Gastrocnemius medialis (tissue), 4 donors: ENCODE results near the gene GFER. TPM values are rescaled to one million over a fixed set of nuclear protein-coding genes. Genes with fewer than 3 reads are reported as not detected.
"Not testable (repeated sequence)": the region's sequence is repeated elsewhere in the genome, so short reads cannot be mapped to it uniquely, and the experiment has no call there.

Source experiments
- ATAC-seq, 2 donors: fragments of 150-250 bp; one replicate each; pipeline ENCODE4 v1.9.1; 2016
- DNase-seq, 2 donors: peaks; one replicate each; pipeline ENCODE4 v3.0.0-alpha.2; 2019
- H3K27ac ChIP-seq, 4 donors: fragments of 200-600 bp; sonication (generic); 1 replicate in 1 of 4; 2 replicates in 3 of 4; pipeline ENCODE4 v1.5.1; 2016 to 2018; ENCODE audit warnings: mild to moderate bottlenecking in 2 of 4, moderate library complexity in 1 of 4
- H3K27me3 ChIP-seq, 3 donors: fragments of 200-600 bp; sonication (generic) in 2 of 3; 1 replicate in 1 of 3; 2 replicates in 2 of 3; pipeline versions ENCODE4 v1.5.1 to v1.6.0; 2016 to 2019; ENCODE audit warnings: mild to moderate bottlenecking in 1 of 3, moderate library complexity in 1 of 3
- H3K36me3 ChIP-seq, 2 donors: fragments of 200-600 bp; sonication (generic) in 1 of 2; one replicate each; pipeline ENCODE4 v1.5.1; 2017 to 2018
- H3K4me1 ChIP-seq, 2 donors: fragments of 200-600 bp; sonication (generic) in 1 of 2; one replicate each; pipeline ENCODE4 v1.5.1; 2016 to 2017; ENCODE audit warnings: mild to moderate bottlenecking in 2 of 2
- H3K4me3 ChIP-seq, 4 donors: fragments of 200-600 bp; sonication (generic) in 3 of 4; 1 replicate in 1 of 4; 2 replicates in 3 of 4; pipeline ENCODE4 v1.5.1; 2016 to 2019; ENCODE audit warnings: mild to moderate bottlenecking in 2 of 4
- H3K9me3 ChIP-seq, 3 donors: fragments of 200-600 bp; sonication (generic) in 2 of 3; 1 replicate in 1 of 3; 2 replicates in 2 of 3; pipeline ENCODE4 v1.5.1; 2016 to 2019
- POLR2A ChIP-seq, 2 donors: fragments of 450-650 bp; IDR thresholded peaks; one replicate each; pipeline ENCODE4 v1.6.1; 2017; ENCODE audit warnings: antibody characterized with exemption in 2 of 2, mild to moderate bottlenecking in 2 of 2, moderate library complexity in 2 of 2
- in situ Hi-C, 4 donors: fragments of 200-750 bp; cut with MboI; loops; one replicate each; pipeline versions ENCODE4 v1.15.0 to v1.8.0; 2017; ENCODE audit warnings: low sequenced_read_pairs in 4 of 4
- intact Hi-C: fragments of 100-400 bp; cut with DNase I; formaldehyde crosslinking; loops from one replicate; pipeline ENCODE4 v1.15.1; 2023; ENCODE audit warnings: low total_unique reads
- total RNA-seq, 4 donors: library from RNA; depleted of rRNA; stranded (reverse); fragments of >200 nt; gene quantifications; one replicate each; pipeline versions ENCODE4 v1.1.0 to v1.2.3, GENCODE V29; 2016
- TF ChIP-seq, protein P1 (sequence below), 5 experiments: fragments of 450-650 bp in 3 of 5; fragments of 200-600 bp in 2 of 5; sonication (generic) in 2 of 5; IDR thresholded peaks in 4 of 5; conservative IDR thresholded peaks in 1 of 5; 1 replicate in 4 of 5; 2 replicates in 1 of 5; pipeline ENCODE4 v1.5.1; 2016 to 2019; ENCODE audit warnings: antibody characterized with exemption in 5 of 5, mild to moderate bottlenecking in 3 of 5, moderate library complexity in 3 of 5

The GFER gene
- total RNA-seq: 10 to 100 TPM; 16.3 to 27.0 (median 20.1) TPM

DNA sequence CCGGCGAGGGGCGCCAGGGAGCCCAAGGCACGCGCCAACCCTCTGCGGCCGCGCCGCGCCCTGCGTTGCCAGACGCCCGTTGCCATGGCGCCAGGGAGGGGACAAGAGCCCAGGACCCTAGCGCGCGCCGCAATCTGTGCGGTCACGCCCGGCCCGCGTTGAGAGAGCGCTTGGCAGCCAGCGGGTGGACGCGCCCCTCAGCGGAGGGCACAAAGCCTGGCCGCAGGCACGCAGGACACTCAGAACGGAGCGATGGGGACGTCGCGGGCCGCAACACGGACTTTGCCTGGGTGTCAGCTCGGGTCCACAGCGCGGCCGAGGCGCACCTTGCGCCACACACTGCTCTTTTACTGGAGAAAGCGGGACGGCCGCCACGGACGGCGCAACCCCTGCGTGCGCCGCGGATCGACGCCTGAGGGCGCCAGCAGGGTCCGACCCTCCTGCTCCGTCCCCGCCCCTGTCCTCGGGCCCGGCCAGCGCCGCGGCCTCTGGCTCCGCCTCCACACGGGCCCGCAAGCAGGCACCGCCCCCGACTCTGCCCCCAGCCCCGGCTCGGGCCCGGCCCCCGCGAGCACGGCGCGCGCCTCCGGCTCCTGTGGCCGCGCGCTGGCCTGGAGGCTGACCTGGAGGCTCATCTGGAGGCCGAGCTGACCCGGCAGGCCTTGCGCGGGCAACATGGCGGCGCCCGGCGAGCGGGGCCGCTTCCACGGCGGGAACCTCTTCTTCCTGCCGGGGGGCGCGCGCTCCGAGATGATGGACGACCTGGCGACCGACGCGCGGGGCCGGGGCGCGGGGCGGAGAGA lies at the start of gene GFER:
Gene GFER, plus strand, starts transcription at position 650 of the 803 bp plus-strand sequence. Its CDS starts 26 bp downstream, at position 676.
- TF ChIP-seq, protein P1, sequence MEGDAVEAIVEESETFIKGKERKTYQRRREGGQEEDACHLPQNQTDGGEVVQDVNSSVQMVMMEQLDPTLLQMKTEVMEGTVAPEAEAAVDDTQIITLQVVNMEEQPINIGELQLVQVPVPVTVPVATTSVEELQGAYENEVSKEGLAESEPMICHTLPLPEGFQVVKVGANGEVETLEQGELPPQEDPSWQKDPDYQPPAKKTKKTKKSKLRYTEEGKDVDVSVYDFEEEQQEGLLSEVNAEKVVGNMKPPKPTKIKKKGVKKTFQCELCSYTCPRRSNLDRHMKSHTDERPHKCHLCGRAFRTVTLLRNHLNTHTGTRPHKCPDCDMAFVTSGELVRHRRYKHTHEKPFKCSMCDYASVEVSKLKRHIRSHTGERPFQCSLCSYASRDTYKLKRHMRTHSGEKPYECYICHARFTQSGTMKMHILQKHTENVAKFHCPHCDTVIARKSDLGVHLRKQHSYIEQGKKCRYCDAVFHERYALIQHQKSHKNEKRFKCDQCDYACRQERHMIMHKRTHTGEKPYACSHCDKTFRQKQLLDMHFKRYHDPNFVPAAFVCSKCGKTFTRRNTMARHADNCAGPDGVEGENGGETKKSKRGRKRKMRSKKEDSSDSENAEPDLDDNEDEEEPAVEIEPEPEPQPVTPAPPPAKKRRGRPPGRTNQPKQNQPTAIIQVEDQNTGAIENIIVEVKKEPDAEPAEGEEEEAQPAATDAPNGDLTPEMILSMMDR (IDR thresholded peaks at IDR 0.05 in 4 of 5, conservative IDR thresholded peaks at IDR 0.05 in 1 of 5): peak in 4 of 5 experiments; percentile 20 to 45 (median 35)
- peak; percentile 29 to 54 for TF ChIP-seq POLR2A (IDR thresholded peaks at IDR 0.05)
- H3K36me3 ChIP-seq: peaks cover 0 to 21% of the 10 kb centered on the region in 2 donors
- in situ Hi-C loops (no loop called here), intact Hi-C loops (loop anchor here (10.0 kb wide), 1 partner anchor 369 kb away; the partner anchor contains the start of genes CRAMP1 and IFT140)
- peaks cover 16 to 25% of the 10 kb centered on the region in 2 donors for H3K4me1 ChIP-seq
- peak; percentile 76 to 85 for ATAC-seq
- H3K27ac ChIP-seq: peak within 1 kb of the TSS; percentile 68 to 83 (median 78)
- H3K4me3 ChIP-seq: peak within 1 kb of the TSS; percentile 74 to 91 (median 86)
- DNase-seq: peak; percentile 68 to 82
- H3K9me3 ChIP-seq: no peaks in the 10 kb centered on the region
- peaks cover 4 to 5% (median 5%) of the 10 kb centered on the region in 3 donors for H3K27me3 ChIP-seq

DNA sequence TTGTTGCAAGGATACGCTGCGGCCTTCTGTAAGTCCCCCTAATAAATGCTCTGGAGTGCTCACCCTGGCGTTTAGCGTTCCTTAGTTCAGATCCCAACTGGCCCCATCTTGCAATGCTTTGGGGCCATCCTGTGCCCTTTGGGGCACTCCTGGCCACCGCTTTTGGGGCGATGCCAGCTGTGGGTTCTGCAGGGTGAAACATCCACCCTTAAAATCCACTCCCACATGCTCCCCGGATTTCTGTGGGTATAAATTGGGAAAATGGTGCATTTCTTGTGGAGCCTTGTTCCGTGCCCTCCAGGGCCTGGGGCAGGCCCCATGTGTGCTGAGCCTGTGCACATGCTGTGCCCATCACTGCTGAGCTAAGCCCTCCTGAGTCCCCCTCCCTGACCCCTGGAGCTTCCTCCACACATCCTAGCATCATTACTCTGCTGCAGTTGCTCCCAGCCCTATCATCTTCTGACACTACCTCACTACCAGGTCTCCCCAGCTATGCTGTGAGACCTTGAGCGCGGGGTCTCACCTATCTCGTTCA lies 47.0 kb upstream of the GFER start:
- in situ Hi-C loops: no loop called here
- Histone ChIP-seq H3K4me3 (no peak overlapping the region), H3K36me3 (peaks cover 4 to 39% of the 10 kb centered on the region in 2 donors), H3K9me3 (no peaks in the 10 kb centered on the region), H3K27ac (no peak overlapping the region), H3K4me1 (peaks cover 14 to 25% of the 10 kb centered on the region in 2 donors), H3K27me3 (no peaks in the 10 kb centered on the region)
- intact Hi-C loops: no loop called here
- no peak for TF ChIP-seq POLR2A (IDR thresholded peaks at IDR 0.05)
- TF ChIP-seq, protein P1 (IDR thresholded peaks at IDR 0.05 in 4 of 5, conservative IDR thresholded peaks at IDR 0.05 in 1 of 5): no peak
- DNase-seq (no peak), ATAC-seq (no peak)

DNA sequence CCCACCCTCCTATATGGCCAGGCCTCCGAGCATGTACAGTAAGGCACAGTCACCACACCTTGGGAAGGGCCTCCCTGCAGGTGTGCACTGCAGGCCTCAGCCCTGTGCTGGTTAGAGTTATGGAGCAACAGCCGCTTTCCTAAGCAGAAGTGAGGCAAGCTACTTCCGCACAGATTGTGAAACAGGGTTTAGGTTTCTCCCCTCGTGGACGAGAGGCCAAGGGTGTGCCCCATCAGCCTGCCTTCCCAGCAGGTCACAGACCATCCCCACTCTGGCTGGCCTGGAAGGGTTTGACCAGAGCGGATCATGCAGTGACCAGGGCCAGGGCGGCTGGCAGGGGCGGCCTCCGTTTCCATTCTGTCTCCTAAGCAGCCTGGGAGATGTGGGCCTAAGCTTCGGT lies 45.7 kb upstream of the GFER start:
- Histone ChIP-seq H3K27ac (peak overlapping the region in 3 of 4 donors; percentile 98 to 100 (median 99)), H3K9me3 (no peaks in the 10 kb centered on the region), H3K36me3 (peaks cover 4 to 39% of the 10 kb centered on the region in 2 donors), H3K27me3 (no peaks in the 10 kb centered on the region), H3K4me3 (no peak overlapping the region), H3K4me1 (peaks cover 19 to 32% of the 10 kb centered on the region in 2 donors)
- in situ Hi-C loops (no loop called here), intact Hi-C loops (no loop called here)
- TF ChIP-seq, protein P1 (IDR thresholded peaks at IDR 0.05 in 4 of 5, conservative IDR thresholded peaks at IDR 0.05 in 1 of 5): no peak
- peak in 1 of 2 donors; percentile 20 for TF ChIP-seq POLR2A (IDR thresholded peaks at IDR 0.05)
- ATAC-seq: no peak
- DNase-seq: peak in 1 of 2 donors; percentile 71

DNA sequence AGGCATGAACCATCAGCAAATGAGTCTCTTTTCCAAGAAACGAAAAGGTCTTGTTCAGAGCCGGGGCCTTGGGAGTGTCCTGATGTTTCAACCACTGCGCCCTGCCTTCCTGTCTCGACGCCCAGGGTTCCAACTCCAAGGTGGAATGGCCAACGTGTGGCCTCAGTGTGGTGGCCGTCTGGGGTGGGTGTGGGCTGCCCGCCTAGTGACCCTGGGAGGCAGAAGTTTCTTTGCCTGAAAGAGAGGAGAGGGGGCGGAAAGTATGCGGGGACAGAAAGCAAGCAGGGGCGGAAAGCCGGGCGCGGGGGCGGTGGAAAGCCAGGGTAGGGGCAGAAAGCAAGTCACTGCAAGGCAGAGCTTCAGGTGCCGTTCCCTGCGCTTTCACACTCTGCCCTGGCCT lies 45.1 kb upstream of the GFER start:
- peaks cover 24 to 32% of the 10 kb centered on the region in 2 donors for H3K4me1 ChIP-seq
- intact Hi-C loops (no loop called here), in situ Hi-C loops (no loop called here)
- H3K27ac ChIP-seq: peak overlapping the region in 3 of 4 donors; percentile 98 to 100 (median 99)
- H3K4me3 ChIP-seq: no peak overlapping the region
- H3K27me3 ChIP-seq: no peaks in the 10 kb centered on the region
- H3K36me3 ChIP-seq: peaks cover 4 to 39% of the 10 kb centered on the region in 2 donors
- ATAC-seq: no peak
- TF ChIP-seq, protein P1 (IDR thresholded peaks at IDR 0.05 in 4 of 5, conservative IDR thresholded peaks at IDR 0.05 in 1 of 5): no peak
- TF ChIP-seq POLR2A (IDR thresholded peaks at IDR 0.05): no peak
- no peaks in the 10 kb centered on the region for H3K9me3 ChIP-seq
- no peak for DNase-seq

DNA sequence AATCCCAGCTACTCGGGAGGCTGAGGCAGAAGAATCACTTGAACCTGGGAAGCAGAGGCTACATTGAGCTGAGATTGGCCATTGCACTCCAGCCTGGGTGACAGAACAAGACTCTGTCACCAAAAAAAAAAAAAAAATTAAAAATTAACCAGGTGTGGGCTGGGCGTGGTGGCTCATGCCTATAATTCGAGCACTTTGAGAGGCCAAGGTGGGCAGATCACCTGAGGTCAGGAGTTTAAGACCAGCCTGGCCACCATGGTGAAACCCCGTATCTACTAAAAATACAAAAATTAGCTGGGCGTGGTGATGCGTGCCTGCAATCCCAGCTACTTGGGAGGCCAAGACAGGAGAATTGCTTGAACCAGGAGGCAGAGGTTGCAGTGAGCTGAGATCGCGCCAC lies 44.2 kb upstream of the GFER start:
- Histone ChIP-seq H3K27ac (peak overlapping the region; percentile 98 to 100 (median 98)), H3K4me1 (peaks cover 28 to 37% of the 10 kb centered on the region in 2 donors), H3K36me3 (peaks cover 4 to 39% of the 10 kb centered on the region in 2 donors)
- H3K27me3 ChIP-seq, DNase-seq, ATAC-seq, H3K9me3 ChIP-seq, in situ Hi-C loops, H3K4me3 ChIP-seq: not testable (repeated sequence)
- intact Hi-C loops: loop anchor here (10.0 kb wide), 1 partner anchor 595 kb away; the partner anchor contains the start of genes CEMP1 and PDPK1
